ENCODE measurements around the gene AFG3L2. TPM values are rescaled to one million over a fixed set of nuclear protein-coding genes. Genes with fewer than 3 reads are reported as not detected.

AFG3L2 gene
- total RNA-seq, 1 experiment from 2014 or later, result 73.5 TPM

DNA sequence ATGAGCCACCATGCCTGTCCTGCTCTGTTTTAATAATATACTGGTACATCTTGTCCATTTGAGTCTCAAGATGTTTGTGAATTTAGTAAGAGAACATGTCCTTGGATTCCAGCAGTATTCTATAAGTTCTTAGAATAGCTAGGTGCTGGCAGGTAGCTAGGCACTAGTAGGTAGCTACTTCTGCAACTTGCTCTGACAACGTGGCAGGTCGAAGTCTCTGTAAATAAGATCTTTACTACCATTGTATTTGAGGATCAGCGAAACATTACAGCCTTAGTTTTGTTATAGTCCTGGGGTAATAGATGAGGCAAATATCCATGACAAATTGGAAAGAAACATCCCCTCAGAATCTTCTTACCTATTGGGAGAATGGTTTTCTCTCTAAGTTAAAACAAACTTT lies 16.5 kb upstream of the AFG3L2 start:
- Mint-ChIP-seq H3K4me3 (no peak overlapping the region), H3K36me3 (ENCODE audit: insufficient read depth in 1 of 3, low read depth in 3 of 3) (no peaks in the 10 kb centered on the region)
- no CpG with 5 or more reads among the region's 3 CpGs for WGBS (ENCODE audit: extremely low coverage, insufficient read length, low lambda C conversion rate)

More for the DNA sequence above, 16.5 kb upstream of the AFG3L2 start:
- Histone ChIP-seq H2BK5ac (ENCODE audit: insufficient read length, low read length) (no peak overlapping the region), H2AFZ (ENCODE audit: low read length) (no peak overlapping the region), H4K5ac (ENCODE audit: insufficient read length, low read depth, low read length) (no peak overlapping the region), H2BK15ac (ENCODE audit: low read depth, low read length) (no peak overlapping the region), H3K9me3 (ENCODE audit: control insufficient read depth, low read depth, low read length) (no peaks in the 10 kb centered on the region), H3K18ac (ENCODE audit: insufficient read length, low read depth, low read length) (no peak overlapping the region), H4K91ac (ENCODE audit: insufficient read length, low read depth, low read length) (no peak overlapping the region), H3K79me1 (ENCODE audit: insufficient read depth, low read depth, low read length, poor library complexity, severe bottlenecking) (no peaks in the 10 kb centered on the region), H3K4me2 (ENCODE audit: insufficient read depth, insufficient read length, low read length) (no peak overlapping the region), H3K4ac (ENCODE audit: low read depth, low read length) (no peak overlapping the region), H3K9ac (ENCODE audit: extremely low read depth, insufficient read length, low read length) (no peak overlapping the region), H2BK20ac (ENCODE audit: low read depth, low read length, poor library complexity, severe bottlenecking) (no peak overlapping the region), H2BK120ac (ENCODE audit: low read depth, low read length, poor library complexity, severe bottlenecking) (no peak overlapping the region), H3K79me2 (ENCODE audit: insufficient read depth, low read length) (no peaks in the 10 kb centered on the region), H3K4me1 (ENCODE audit: insufficient read depth, low read length) (no peaks in the 10 kb centered on the region), H2AK5ac (ENCODE audit: insufficient read length, low read length) (no peak overlapping the region), H3K27me3 (ENCODE audit: insufficient read depth, low read length) (no peaks in the 10 kb centered on the region), H3K23me2 (ENCODE audit: insufficient read length, low read depth, low read length, poor library complexity, severe bottlenecking) (no peaks in the 10 kb centered on the region), H3K23ac (ENCODE audit: insufficient read length, low read depth, low read length) (no peak overlapping the region), H3K56ac (ENCODE audit: insufficient read length, low read depth, low read length) (no peak overlapping the region), H4K8ac (replicated peaks; ENCODE audit: insufficient read length, low read depth, low read length) (no peak overlapping the region), H3T11ph (ENCODE audit: low read length) (no peak overlapping the region), H3K27ac (ENCODE audit: insufficient read length, low read depth, low read length) (no peak overlapping the region), H3K14ac (ENCODE audit: insufficient read depth, low read length) (no peak overlapping the region), H4K20me1 (ENCODE audit: control insufficient read depth, insufficient read depth, insufficient read length) (no peaks in the 10 kb centered on the region), H2BK12ac (ENCODE audit: insufficient read length, low read depth, low read length) (no peak overlapping the region)
- Mint-ChIP-seq H3K4me1 (peaks cover 15 to 16% of the 10 kb centered on the region in 2 experiments; a peak in 3 of 4 replicates), H3K27me3 (ENCODE audit: low read depth) (no peaks in the 10 kb centered on the region; the same call in 1 of the 2 replicates), H3K27ac (no peak overlapping the region), H3K9me3 (no peaks in the 10 kb centered on the region)
- TF ChIP-seq, protein P1, sequence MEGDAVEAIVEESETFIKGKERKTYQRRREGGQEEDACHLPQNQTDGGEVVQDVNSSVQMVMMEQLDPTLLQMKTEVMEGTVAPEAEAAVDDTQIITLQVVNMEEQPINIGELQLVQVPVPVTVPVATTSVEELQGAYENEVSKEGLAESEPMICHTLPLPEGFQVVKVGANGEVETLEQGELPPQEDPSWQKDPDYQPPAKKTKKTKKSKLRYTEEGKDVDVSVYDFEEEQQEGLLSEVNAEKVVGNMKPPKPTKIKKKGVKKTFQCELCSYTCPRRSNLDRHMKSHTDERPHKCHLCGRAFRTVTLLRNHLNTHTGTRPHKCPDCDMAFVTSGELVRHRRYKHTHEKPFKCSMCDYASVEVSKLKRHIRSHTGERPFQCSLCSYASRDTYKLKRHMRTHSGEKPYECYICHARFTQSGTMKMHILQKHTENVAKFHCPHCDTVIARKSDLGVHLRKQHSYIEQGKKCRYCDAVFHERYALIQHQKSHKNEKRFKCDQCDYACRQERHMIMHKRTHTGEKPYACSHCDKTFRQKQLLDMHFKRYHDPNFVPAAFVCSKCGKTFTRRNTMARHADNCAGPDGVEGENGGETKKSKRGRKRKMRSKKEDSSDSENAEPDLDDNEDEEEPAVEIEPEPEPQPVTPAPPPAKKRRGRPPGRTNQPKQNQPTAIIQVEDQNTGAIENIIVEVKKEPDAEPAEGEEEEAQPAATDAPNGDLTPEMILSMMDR (conservative IDR thresholded peaks at IDR 0.05), result no peak
- DNase-seq, result no peak
